ENCODE results near the gene TAS2R31.
"Not testable (repeated sequence)": the region's sequence is repeated elsewhere in the genome, so short reads cannot be mapped to it uniquely, and the experiment has no call there.

The TAS2R31 gene, protein sequence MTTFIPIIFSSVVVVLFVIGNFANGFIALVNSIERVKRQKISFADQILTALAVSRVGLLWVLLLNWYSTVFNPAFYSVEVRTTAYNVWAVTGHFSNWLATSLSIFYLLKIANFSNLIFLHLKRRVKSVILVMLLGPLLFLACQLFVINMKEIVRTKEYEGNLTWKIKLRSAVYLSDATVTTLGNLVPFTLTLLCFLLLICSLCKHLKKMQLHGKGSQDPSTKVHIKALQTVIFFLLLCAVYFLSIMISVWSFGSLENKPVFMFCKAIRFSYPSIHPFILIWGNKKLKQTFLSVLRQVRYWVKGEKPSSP

GRCh38 chr12:11031307-11031706, at the start of gene TAS2R31:
TAS2R31 (minus strand) TSS chr12:11031407; CDS start chr12:11031335, 72 bp downstream.
- DNase-seq, result no peak

DNA sequence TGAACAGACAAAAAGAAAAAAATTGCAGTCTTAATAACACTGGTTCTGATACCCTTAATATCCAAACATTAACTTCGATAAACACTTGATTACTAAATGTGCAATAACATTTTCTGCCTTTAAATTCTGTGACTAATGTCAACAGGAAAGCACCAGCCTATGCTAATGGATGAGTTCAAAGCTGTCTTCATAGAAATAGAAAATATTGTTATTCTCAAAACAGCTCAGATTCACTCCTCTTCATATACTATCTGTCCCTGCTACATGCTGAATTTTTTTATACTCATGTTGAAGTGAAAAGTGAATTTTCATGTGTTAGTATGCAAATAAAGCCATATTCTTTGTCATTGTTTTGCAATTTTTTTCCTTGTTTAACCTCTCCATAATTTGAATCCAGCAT, 47.0 kb upstream of the TAS2R31 start:
- no peak for DNase-seq

DNA sequence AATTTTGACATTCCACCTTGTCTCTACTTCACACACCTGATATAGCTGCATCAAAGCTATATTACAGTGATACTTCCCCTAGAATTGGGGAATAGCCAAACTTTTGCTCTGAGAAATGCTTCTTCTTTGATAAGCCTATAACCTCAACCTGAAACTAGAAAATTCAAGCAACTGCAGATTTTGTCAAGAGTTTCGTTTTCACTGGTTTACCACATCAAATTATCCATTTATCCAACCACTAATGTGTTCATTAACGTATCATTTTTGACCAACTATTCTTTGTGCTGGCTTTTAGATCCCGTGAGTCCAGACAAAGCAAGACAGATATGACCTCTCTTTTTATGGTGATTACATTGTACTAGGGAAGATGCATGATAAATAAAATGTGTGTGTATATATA, 44.4 kb upstream of the TAS2R31 start:
- DNase-seq, result no peak

DNA sequence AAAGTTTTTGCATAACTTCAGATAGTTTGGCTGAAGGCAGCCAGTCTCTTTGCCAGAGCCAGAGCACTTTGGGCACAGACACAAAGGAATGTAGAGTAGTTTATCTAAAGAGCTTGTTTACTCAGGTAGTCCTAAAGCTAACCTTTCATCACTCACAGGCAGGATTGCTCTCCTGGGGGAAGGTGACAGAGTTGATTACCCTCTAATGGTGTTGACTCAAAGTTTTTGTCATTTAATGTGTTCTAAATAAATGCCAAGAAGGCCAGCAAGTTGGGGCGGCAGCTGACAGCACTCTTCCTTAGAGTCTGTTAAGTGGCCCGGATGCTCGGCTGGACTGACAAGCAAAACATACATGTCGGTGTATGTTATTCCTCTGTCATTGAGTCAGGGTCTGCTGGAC, 40.2 kb upstream of the TAS2R31 start:
- no peak for DNase-seq

DNA sequence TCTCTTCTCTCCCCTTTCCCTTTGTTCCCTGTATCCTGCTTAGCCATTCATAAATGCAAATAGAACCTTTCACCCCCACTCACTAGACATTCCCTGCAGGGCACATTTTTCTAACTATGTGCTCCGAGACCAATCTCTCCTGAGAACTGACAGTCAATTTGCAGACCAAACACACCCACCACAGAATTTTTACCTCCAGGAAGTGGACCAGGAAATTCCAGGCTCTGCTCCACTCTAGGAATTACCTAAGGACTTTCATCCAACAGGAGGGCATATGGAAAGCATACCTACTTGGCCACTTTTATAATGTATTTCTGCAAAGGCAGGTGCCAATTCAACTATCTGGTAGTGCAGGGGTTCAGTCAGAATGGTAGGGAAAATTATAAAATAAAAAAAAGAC, 39.8 kb upstream of the TAS2R31 start:
- DNase-seq, result no peak

- DNase-seq, result no peak
Measured at GRCh38 chr12:11069854-11070365, 38.7 kb upstream of the TAS2R31 start.

GRCh38 chr12:11067514-11067913, 36.3 kb upstream of the TAS2R31 start:
- DNase-seq, result no peak

DNA sequence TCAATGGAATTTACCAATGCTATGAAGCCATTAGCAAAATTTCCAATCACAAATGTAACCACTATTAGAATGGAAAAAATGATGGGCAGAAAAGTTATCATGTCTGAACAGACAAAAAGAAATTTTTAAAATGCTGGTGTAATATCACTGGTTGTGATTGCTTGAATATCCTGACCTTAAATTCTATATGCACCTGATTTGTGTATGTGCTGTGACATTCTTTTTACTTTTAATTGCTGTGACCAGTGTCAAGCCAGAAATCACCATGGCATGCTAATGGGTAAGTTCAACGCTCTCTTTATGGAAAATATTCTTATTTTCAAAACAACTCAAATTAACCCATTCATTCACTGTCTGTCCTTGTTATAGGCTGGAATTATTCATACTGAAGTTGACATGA, 31.0 kb upstream of the TAS2R31 start, which contains the start of gene TAS2R46:
TAS2R46 (minus strand) TSS at position 101 of the 400 bp plus-strand sequence; CDS start at position 101, 0 bp downstream.
- DNase-seq, result not testable (repeated sequence)

DNA sequence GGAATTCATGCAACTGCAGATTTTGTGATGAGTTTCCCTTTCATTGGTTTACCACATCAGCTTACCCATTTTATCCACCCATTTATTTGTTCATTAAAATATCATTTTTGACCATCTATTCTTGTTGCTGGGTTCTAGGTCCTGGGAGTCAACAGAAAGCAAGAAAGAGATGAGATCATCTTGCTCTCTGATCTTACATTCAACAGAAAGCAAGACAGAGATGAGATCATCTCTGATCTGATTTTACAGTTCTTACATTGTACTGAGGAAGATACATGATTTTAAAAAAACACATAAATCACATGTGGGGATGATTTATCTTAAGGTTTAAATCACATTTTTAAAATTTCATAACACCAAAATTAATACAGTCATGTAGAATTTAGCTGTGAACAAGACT, 28.6 kb upstream of the TAS2R31 start:
- DNase-seq, result no peak

- DNase-seq, result no peak
Measured at GRCh38 chr12:11059041-11059440, 27.8 kb upstream of the TAS2R31 start.

- no peak for DNase-seq
Measured at GRCh38 chr12:11055306-11055705, 24.1 kb upstream of the TAS2R31 start.

DNA sequence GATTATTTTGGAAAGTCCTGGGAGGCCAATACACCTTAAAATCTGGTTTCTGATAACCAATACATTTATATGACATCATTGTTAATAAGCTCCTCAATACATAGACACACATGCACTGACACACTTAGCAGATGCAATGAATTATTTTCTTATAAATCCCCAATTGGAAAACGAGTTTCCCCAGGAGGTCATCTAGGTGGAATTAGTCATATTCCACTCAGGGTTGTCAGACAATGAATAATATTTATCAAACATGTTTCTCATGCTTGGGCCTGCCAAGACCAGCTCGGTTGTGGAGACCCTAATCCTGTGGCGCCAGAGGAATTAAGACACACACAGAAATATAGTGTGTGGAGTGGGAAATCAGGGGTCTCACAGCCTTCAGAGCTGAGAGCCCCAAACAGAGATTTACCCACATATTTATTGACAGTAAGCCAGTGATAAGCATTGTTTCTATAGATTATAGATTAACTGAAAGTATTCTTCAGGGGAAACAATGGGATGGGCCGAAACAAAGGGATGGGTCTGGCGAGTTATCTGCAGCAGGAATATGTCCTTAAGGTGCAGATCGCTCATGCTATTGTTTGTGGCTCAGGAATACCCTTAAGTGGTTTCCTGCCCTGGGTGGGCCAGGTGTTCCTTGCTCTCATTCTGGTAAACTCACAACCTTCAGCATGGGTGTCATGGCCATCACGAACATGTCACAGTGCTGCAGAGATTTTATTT, 18.8 kb upstream of the TAS2R31 start:
- DNase-seq, result not testable (repeated sequence)

DNA sequence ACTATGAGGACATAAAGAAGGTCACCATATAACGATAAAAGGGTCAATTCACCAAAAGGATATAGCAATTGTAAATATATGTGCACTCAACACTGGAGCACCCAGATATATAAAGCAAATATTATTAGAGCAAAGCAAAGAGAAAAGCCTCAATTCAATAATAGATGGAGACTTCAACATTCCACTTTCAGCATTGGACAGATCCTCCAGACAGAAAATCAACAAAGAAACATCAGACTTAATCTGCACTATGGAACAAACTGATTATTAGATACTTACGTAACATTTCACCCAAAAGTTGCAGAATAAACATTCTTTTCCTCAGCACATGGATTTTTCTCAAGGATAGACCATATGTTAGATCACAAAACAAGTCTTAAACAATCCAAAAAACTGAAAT, 10.2 kb upstream of the TAS2R31 start:
- not testable (repeated sequence) for DNase-seq

GRCh38 chr12:11040162-11040561, 9.0 kb upstream of the TAS2R31 start:
- no peak for DNase-seq

GRCh38 chr12:11039171-11039570, 8.0 kb upstream of the TAS2R31 start:
- DNase-seq, result no peak

DNA sequence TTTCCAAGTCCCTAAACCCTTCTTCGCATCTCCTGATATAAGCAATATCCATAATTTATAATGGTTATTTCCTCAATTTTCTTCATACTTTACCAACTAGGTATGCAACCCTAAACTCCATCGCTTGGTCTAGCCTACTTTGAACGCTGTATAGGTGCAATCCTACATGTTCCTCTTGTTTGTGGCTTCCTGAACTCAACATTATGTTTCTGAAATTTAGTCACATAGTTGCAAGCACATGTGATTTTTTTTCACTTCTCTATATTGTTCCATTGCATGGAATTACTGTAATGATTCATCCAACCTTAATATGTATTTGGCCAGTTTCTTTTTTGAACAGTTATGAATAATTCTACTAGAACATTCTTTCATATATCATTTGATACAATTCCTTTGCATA, 2.8 kb upstream of the TAS2R31 start:
- not testable (repeated sequence) for DNase-seq

DNA sequence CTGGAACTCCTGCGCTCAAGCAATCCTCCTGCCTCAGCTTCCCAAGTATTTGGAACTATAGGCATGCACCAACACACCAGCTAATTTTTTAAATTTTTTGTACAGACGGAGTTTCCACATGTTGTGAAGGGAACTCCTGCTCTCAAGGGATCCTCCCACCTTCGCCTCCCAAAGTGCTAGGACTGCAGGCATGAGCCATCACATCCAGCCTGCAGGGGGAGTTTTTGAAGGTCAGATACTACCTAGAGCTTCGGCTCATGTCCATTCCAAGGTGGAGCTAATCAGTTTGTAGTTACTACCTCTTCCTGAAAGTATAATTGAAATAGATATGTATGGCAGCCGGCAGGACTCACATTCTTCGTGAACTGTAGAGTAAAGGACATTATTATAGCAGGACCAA, 5.1 kb downstream of the TAS2R31 start:
- DNase-seq, result no peak

GRCh38 chr12:11023387-11023786, 7.8 kb downstream of the TAS2R31 start:
- no peak for DNase-seq

DNA sequence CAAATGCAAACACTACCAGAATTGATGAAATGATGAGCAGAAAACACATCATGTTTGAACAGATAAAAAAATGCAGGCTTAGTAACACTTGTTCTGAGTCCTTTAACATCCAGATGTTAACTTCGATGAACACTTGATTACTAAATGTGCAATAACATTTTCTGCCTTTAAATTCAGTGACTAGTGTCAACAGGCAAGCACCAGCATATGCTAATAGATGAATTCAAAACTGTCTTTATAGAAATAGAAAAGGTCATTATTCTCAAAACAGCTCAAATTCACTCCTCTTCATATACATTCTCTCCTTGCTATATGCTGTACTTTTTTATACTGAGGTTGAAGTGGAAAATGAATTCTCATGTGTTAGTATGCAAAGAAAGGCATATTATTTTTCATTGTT, 8.7 kb downstream of the TAS2R31 start, which contains the start of gene TAS2R19:
TAS2R19 (minus strand) TSS at position 101 of the 400 bp plus-strand sequence; CDS start at position 52, 49 bp downstream.
- no peak for DNase-seq

DNA sequence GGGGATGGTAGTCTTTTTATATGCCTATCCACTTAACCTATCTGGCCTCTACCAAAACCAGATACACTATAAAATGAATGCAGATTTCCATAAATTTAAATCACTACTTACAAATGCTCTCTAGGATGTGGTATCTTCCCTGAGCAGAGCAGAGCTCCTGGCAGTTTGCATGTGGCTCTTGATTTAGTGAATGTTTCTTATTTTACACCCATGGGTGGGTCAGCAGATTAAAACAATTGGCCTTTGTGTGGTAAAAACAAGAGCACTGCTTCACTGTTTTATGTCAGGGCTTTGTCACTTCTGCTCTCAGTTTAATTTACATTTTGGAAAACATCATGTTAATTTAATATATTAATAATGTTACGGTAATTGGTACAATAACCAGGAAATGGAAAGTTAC, 14.3 kb downstream of the TAS2R31 start:
- DNase-seq, result no peak

DNA sequence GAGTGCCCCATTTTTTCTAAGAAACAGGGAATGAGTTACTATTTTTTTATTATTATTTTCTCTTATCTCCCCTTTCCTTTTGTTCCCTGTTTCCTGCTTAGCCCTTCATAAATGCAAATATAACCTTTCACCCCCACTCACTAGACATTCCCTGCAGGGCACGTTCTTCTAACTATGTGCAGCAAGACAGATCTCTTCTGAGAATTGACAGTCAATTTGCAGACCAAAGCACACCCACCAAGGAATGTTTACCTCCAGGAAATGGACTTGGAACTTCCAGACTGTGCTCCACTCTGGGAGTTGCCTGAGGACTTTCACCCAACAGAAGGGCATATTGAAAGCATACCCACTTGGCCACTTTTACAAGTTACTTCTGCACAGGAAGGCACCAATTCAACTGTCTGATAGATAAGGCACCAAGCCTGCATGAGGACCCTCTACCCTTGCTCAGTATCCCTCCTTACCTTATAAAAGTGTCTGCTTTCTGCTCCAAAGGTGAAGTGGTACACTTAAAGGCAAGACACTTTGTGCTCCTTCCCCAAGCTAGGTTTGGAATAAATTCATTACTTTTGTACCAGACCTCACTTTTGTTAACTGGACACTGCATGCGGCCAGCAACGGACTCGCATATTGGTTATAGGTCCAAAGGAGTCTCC, 15.3 kb downstream of the TAS2R31 start:
- no peak for DNase-seq

DNA sequence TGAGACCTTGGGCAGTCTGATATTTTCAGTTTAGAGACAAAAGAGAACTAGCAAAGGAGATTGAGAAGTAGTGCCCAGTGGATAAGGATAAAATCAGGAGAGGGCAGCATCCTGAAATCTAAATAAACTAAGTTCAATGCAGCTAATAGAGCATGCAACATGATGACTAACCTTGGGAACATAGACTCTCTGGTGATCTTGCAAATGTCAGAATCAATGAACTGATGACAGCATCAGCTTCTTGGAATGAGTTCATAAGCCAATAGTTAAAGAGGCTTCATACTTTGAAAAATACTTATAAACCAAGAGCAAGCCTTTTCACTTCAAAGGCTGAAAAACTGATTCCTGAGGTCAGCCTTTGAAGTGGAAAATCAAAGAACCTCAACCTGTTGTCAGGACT, 17.0 kb downstream of the TAS2R31 start:
- no peak for DNase-seq

DNA sequence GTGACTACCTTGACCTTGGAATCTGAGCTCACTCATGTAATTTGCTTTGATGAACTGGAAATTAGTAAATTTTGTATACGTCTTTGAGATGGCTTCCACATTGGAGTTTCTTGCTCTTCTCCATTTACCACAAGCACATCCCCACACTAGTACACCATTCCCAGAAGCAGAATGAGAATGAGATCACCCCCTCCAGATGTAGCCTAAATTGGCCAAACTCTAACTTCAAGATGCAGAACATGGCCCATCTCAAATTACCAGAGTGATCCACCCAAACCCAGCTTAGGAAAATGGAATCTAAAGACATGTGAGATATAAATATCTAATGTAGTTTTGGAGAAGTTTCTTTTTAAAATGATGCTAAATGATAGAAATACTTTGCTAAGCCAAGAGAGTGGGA, 23.6 kb downstream of the TAS2R31 start:
- no peak for DNase-seq

GRCh38 chr12:10998204-10998603, 33.0 kb downstream of the TAS2R31 start, which contains the start of gene TAS2R20:
TAS2R20 (minus strand) TSS chr12:10998304; CDS start chr12:10997875, 429 bp downstream.
- DNase-seq, result no peak
